HG03066 (cell line): ENCODE measurements around the gene TNKS1BP1.
A peak's percentile ranks its signal among the peaks of the same experiment; 100 is the strongest.
"Not testable (repeated sequence)": the region's sequence is repeated elsewhere in the genome, so short reads cannot be mapped to it uniquely, and the experiment has no call there.

Source experiments
- ATAC-seq: cut with Tn5 transposase; IDR thresholded peaks from one replicate; pipeline ENCODE4 v1.9.1; 2021; ENCODE audit warnings: low read depth; ENCODE audit not compliant: unreplicated experiment

TNKS1BP1 gene

GRCh38 chr11:57296205-57296604 lies 28.5 kb downstream of the TNKS1BP1 start:
- not testable (repeated sequence) for ATAC-seq

- ATAC-seq, result no peak
These were observed 30.3 kb downstream of the TNKS1BP1 start for GRCh38 chr11:57294225-57295131.

GRCh38 chr11:57290288-57290687 lies 34.5 kb downstream of the TNKS1BP1 start:
- no peak for ATAC-seq

- no peak for ATAC-seq
These were observed 35.8 kb downstream of the TNKS1BP1 start for GRCh38 chr11:57288771-57289579.

GRCh38 chr11:57287884-57288283 lies 36.9 kb downstream of the TNKS1BP1 start:
- ATAC-seq, result no peak

GRCh38 chr11:57283231-57283990 lies 41.3 kb downstream of the TNKS1BP1 start:
- ATAC-seq, result no peak

- not testable (repeated sequence) for ATAC-seq
These were observed 43.2 kb downstream of the TNKS1BP1 start for GRCh38 chr11:57281546-57281945.

GRCh38 chr11:57279116-57279515 lies 45.6 kb downstream of the TNKS1BP1 start:
- ATAC-seq, result no peak

GRCh38 chr11:57278721-57279095 lies 46.0 kb downstream of the TNKS1BP1 start:
- ATAC-seq, result no peak

- ATAC-seq, result peak; percentile 74
These were observed 46.7 kb downstream of the TNKS1BP1 start for GRCh38 chr11:57277845-57278720.

GRCh38 chr11:57276971-57277675 lies 47.6 kb downstream of the TNKS1BP1 start:
- no peak for ATAC-seq

- no peak for ATAC-seq
These were observed 48.4 kb downstream of the TNKS1BP1 start for GRCh38 chr11:57276169-57276970.

- ATAC-seq, result no peak
These were observed 49.2 kb downstream of the TNKS1BP1 start for GRCh38 chr11:57275582-57275981.

- ATAC-seq, result no peak
These were observed 49.8 kb downstream of the TNKS1BP1 start for GRCh38 chr11:57274904-57275498.

GRCh38 chr11:57273448-57274058 lies 51.2 kb downstream of the TNKS1BP1 start:
- ATAC-seq, result no peak

GRCh38 chr11:57269571-57270021 lies 55.2 kb downstream of the TNKS1BP1 start:
- no peak for ATAC-seq

- no peak for ATAC-seq
These were observed 58.6 kb downstream of the TNKS1BP1 start for GRCh38 chr11:57266157-57266556.

GRCh38 chr11:57263351-57263750 lies 61.4 kb downstream of the TNKS1BP1 start:
- ATAC-seq, result no peak
